B cell (primary cell): ENCODE measurements around the gene PEX14. TPM values are rescaled to one million over a fixed set of nuclear protein-coding genes. Genes with fewer than 3 reads are reported as not detected.

ENCODE experiments used
- ATAC-seq: fragments of 200-7000 bp; cut with Tn5 transposase; one replicate; pipeline ENCODE4 v1.10.0; 2021; ENCODE audit warnings: low read depth, mild to moderate bottlenecking, moderate number of reproducible peaks, moderate library complexity
- CTCF ChIA-PET: fragments of 350-600 bp; sonication (Branson Sonifier 250); formaldehyde crosslinking; loops from one replicate; lab custom pipeline; 2021; ENCODE audit warnings: antibody characterized with exemption, inconsistent platforms; lab: Charles Lee
- POLR2A ChIA-PET: fragments of 350-600 bp; sonication (Branson Sonifier 250); formaldehyde crosslinking; loops from one replicate; lab custom pipeline; 2021; ENCODE audit warnings: antibody characterized with exemption; lab: Charles Lee
- DNase-seq: peaks from one replicate; pipeline ENCODE4 v3.0.0; 2013
- H2AFZ ChIP-seq: 2 replicates; pipeline ENCODE4 v1.6.1; 2012; ENCODE audit warnings: mild to moderate bottlenecking, low read depth, low read length; ENCODE audit not compliant: insufficient read depth, poor library complexity, severe bottlenecking
- H3K27ac ChIP-seq, 2 donors: 1 replicate in 1 of 2; 2 replicates in 1 of 2; pipeline ENCODE4 v1.5.1; 2012 to 2013; ENCODE audit warnings: low read length in 2 of 2, mild to moderate bottlenecking in 2 of 2, moderate library complexity in 1 of 2
- H3K27me3 ChIP-seq, 4 experiments: fragments of 200-600 bp in 1 of 4; sonication (generic) in 1 of 4; replicated peaks in 1 of 4; 1 replicate in 2 of 4; 2 replicates in 2 of 4; pipeline versions ENCODE4 v1.6.1 to v1.7.0; 2013 to 2016; ENCODE audit warnings: low read length in 3 of 4, mild to moderate bottlenecking in 2 of 4, mixed read lengths in 1 of 4, moderate library complexity in 1 of 4; ENCODE audit not compliant: insufficient read depth in 4 of 4, control insufficient read depth in 3 of 4; ENCODE audit errors: control extremely low read depth in 1 of 4
- H3K36me3 ChIP-seq, 2 experiments: replicated peaks in 1 of 2; 1 replicate in 1 of 2; 2 replicates in 1 of 2; pipeline versions ENCODE4 v1.6.1 to v1.7.1; 2013; ENCODE audit warnings: low read length in 1 of 2; ENCODE audit not compliant: insufficient read depth in 2 of 2, control insufficient read depth in 1 of 2; ENCODE audit errors: control extremely low read depth in 1 of 2, extremely low read depth in 1 of 2
- H3K4me1 ChIP-seq, 2 donors: fragments of 200-600 bp in 1 of 2; sonication (generic) in 1 of 2; 1 replicate in 1 of 2; 2 replicates in 1 of 2; pipeline versions ENCODE4 v1.5.1 to v1.6.1; 2013 to 2017; ENCODE audit warnings: low read length in 2 of 2; ENCODE audit not compliant: control insufficient read depth in 2 of 2, insufficient read depth in 2 of 2
- H3K4me2 ChIP-seq: replicated peaks from 2 replicates; pipeline ENCODE3; 2012; ENCODE audit warnings: mild to moderate bottlenecking, low read depth, low read length; ENCODE audit not compliant: poor library complexity, severe bottlenecking
- H3K4me3 ChIP-seq, 5 experiments: fragments of 200-600 bp in 1 of 5; sonication (generic) in 1 of 5; 1 replicate in 3 of 5; 2 replicates in 2 of 5; pipeline versions ENCODE4 v1.5.1 to v1.7.0; 2011 to 2016; ENCODE audit warnings: low read length in 4 of 5, mild to moderate bottlenecking in 4 of 5, low read depth in 2 of 5, control low read depth in 1 of 5, moderate library complexity in 1 of 5; ENCODE audit not compliant: insufficient read depth in 1 of 5; ENCODE audit errors: control extremely low read depth in 1 of 5, extremely low read depth in 1 of 5
- H3K79me2 ChIP-seq: fragments of 200-600 bp; sonication (generic); one replicate; pipeline ENCODE4 v1.6.0; 2016; ENCODE audit warnings: low read length; ENCODE audit not compliant: control insufficient read depth, insufficient read depth
- H3K9ac ChIP-seq: fragments of 200-600 bp; sonication (generic); 2 replicates; pipeline ENCODE4 v1.6.1; 2017; ENCODE audit warnings: mild to moderate bottlenecking, low read length, moderate library complexity
- H3K9me3 ChIP-seq, 3 donors: one replicate each; pipeline versions ENCODE4 v1.6.1 to v1.7.1; 2013; ENCODE audit warnings: low read length in 2 of 3; ENCODE audit not compliant: control insufficient read depth in 2 of 3, insufficient read depth in 1 of 3; ENCODE audit errors: control extremely low read depth in 1 of 3
- H4K20me1 ChIP-seq: 2 replicates; pipeline ENCODE4 v1.6.0; 2012; ENCODE audit warnings: mild to moderate bottlenecking, low read length; ENCODE audit not compliant: insufficient read depth, control insufficient read depth, poor library complexity, severe bottlenecking
- H3K27ac Mint-ChIP-seq: one replicate; pipeline ENCODE4 v1.8.0; 2021; ENCODE audit warnings: mixed read lengths
- H3K27me3 Mint-ChIP-seq: one replicate; pipeline ENCODE4 v1.8.0; 2021; ENCODE audit warnings: mixed read lengths
- H3K4me1 Mint-ChIP-seq: one replicate; pipeline ENCODE4 v1.8.0; 2021; ENCODE audit warnings: mixed read lengths
- H3K4me3 Mint-ChIP-seq: one replicate; pipeline ENCODE4 v1.8.0; 2021; ENCODE audit warnings: mixed read lengths
- H3K9me3 Mint-ChIP-seq: one replicate; pipeline ENCODE4 v1.8.0; 2022; ENCODE audit warnings: mixed read lengths; ENCODE audit not compliant: insufficient read depth
- CTCF ChIP-seq: fragments of 200-600 bp; IDR thresholded peaks from one replicate; pipeline ENCODE4 v1.8.0; 2022; ENCODE audit warnings: antibody characterized with exemption, mild to moderate bottlenecking
- EZH2 ChIP-seq: IDR thresholded peaks from 2 replicates; pipeline ENCODE4 v1.6.1; 2012; ENCODE audit warnings: borderline replicate concordance, low read depth, mild to moderate bottlenecking, moderate library complexity, low read length; ENCODE audit not compliant: insufficient read depth, poor library complexity, severe bottlenecking
- WGBS: methylation state at CpG from one replicate; pipeline ENCODE4 v1.1.5; 2013; ENCODE audit warnings: missing lambda C conversion rate; ENCODE audit not compliant: insufficient coverage; 5-methylcytosine and 5-hydroxymethylcytosine counted together
- intact Hi-C: fragments of 100-400 bp; cut with micrococcal nuclease; formaldehyde crosslinking; loops from one replicate; pipeline ENCODE4 v1.10.0; 2022
- polyA plus RNA-seq: library from polyadenylated mRNA; depleted of rRNA; stranded (reverse); fragments of >200 nt; gene quantifications from 2 replicates; pipeline ENCODE4 v1.2.3, GENCODE V29; 2012
- total RNA-seq, 2 donors: library from RNA; stranded (reverse); fragments of 120-200 nt in 1 of 2; gene quantifications; 1 replicate in 1 of 2; 2 replicates in 1 of 2; pipeline versions ENCODE4 v1.2.3 to v1.2.4, GENCODE V29; 2013 to 2022

Gene PEX14
- total and polyA plus RNA-seq, 2 donors (not counting 1 experiment from before 2014, with no cell fraction given) = 14.1 to 19.3 TPM

DNA sequence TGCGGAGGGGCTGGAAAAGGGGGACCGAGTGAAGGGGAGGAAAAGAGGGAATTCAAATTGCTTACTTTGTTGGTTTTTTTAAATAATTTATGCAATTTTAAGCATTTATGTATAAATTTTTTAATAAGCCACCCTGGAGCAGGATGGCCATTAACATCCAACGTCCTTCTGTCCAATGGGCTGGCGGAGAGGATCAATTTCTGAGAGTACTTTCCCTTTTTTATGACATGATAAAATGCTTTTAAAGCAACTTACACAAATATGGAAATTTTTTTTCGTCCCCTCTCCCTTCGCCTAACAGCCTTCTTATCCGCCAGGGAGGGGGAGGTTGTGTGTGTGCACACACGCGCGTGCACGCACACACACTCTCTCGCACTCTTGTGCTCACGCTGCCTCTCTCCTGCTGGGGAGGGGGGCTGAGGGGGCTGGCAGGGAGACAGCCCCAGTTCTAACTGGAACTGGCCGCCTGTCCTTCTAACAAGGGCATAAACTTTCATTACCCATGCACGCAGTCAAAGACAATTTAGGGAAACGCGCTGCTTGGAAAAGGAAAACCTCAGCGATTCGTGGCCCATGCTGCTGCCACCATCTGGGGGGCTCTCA lies 198.5 kb downstream of the PEX14 start:
- peaks cover 89% of the 10 kb centered on the region for H4K20me1 ChIP-seq
- CTCF ChIA-PET = no interaction called here
- POLR2A ChIA-PET = no interaction called here

GRCh38 chr1:10674222-10674621 lies 199.5 kb downstream of the PEX14 start:
- no peak for ATAC-seq
- Mint-ChIP-seq H3K4me3 (no peak overlapping the region), H3K27me3 (no peaks in the 10 kb centered on the region), H3K9me3 (no peaks in the 10 kb centered on the region), H3K4me1 (peaks cover 14% of the 10 kb centered on the region), H3K27ac (no peak overlapping the region)
- peaks cover 0 to 11% of the 10 kb centered on the region in 2 donors for H3K4me1 ChIP-seq
- H4K20me1 ChIP-seq = peaks cover 89% of the 10 kb centered on the region
- DNase-seq = no peak
- H3K9me3 ChIP-seq = no peaks in the 10 kb centered on the region
- ChIA-PET POLR2A (no interaction called here), CTCF (no interaction called here)
- H2AFZ ChIP-seq = no peak overlapping the region
- H3K79me2 ChIP-seq = peaks cover 40% of the 10 kb centered on the region
- H3K9ac ChIP-seq = no peak overlapping the region
- 94% methylated on average over 16 of the region's 16 CpGs for WGBS
- H3K4me3 ChIP-seq = no peak overlapping the region
- TF ChIP-seq EZH2 (no peak), CTCF (no peak)
- H3K27me3 ChIP-seq = no peaks in the 10 kb centered on the region
- no peaks in the 10 kb centered on the region for H3K36me3 ChIP-seq
- no peak overlapping the region for H3K27ac ChIP-seq
- intact Hi-C loops = no loop called here
- no peak overlapping the region for H3K4me2 ChIP-seq

More for the DNA sequence above, 198.5 kb downstream of the PEX14 start:
- Mint-ChIP-seq H3K9me3 (no peaks in the 10 kb centered on the region), H3K27me3 (no peaks in the 10 kb centered on the region), H3K27ac (no peak overlapping the region), H3K4me3 (no peak overlapping the region), H3K4me1 (peaks cover 14% of the 10 kb centered on the region)
- 95% methylated on average over 14 of the region's 19 CpGs for WGBS
- TF ChIP-seq EZH2 (no peak), CTCF (no peak)
- intact Hi-C loops = no loop called here
- Histone ChIP-seq H2AFZ (no peak overlapping the region), H3K4me3 (no peak overlapping the region), H3K79me2 (peaks cover 32% of the 10 kb centered on the region), H3K36me3 (no peaks in the 10 kb centered on the region), H3K4me2 (no peak overlapping the region), H3K27me3 (no peaks in the 10 kb centered on the region), H3K4me1 (peaks cover 0 to 11% of the 10 kb centered on the region in 2 donors), H3K9ac (no peak overlapping the region), H3K27ac (no peak overlapping the region), H3K9me3 (no peaks in the 10 kb centered on the region)
- DNase-seq (no peak), ATAC-seq (no peak)
